HG02571 (cell line): ENCODE data around the gene PPP6R1.

Experiments used
- ATAC-seq: cut with Tn5 transposase; IDR thresholded peaks from one replicate; pipeline ENCODE4 v1.9.1; 2021; ENCODE audit warnings: mild to moderate bottlenecking, moderate library complexity; ENCODE audit not compliant: unreplicated experiment

Gene PPP6R1

GRCh38 chr19:55261671-55262126 lies 2.9 kb upstream of the PPP6R1 start:
- ATAC-seq = no peak

DNA sequence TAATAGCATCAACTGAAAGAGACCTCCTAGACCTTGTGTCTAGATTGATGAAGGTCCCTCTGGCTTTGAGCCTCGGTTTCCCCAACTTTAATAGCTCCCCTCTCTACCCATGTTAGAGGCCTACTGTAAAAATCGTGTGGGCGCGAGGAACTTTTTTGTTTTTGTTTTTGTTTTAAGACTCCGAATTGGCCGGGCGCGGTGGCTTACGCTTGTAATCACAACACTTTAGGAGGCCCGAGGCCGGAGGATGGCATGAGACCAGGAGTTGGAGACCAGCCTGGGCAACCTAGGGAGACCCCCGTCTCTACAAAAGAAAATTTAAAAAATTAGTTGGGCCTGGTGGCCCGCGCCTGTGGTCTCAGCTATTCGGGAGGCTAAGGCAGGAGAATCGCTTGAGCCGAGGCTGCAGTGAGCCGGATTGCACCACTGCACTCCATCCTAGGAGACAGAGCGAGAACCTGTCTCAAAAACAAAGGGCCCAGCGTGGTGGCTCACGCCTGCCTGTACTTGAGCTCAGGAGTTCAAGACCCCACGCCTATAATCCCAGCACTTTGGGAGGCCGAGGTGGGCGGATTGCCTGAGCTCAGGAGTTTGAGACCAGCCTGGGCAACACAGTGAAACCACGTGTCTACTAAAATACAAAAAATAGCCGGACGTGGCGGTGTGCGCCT lies 858 bp upstream of the PPP6R1 start:
- no peak for ATAC-seq

DNA sequence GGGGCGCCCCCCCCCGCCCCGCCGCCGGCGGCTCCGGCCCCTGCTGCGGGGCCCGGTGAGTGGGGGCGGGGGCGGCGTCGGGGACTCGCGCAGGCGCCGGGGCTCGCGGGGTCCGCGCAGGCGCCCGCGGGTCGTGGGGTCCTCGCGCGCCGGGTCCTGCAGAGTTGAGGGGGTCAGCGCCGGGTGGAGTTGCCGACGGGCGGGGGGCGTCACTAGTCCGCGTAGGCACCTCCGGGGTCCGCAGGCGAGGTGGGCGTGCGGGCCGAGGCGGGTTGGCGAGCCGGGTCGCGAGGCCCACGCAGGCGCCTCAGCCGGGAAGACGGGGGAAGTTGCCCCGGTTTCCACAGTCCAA lies 365 bp downstream of the PPP6R1 start:
- ATAC-seq = peak; percentile 15

DNA sequence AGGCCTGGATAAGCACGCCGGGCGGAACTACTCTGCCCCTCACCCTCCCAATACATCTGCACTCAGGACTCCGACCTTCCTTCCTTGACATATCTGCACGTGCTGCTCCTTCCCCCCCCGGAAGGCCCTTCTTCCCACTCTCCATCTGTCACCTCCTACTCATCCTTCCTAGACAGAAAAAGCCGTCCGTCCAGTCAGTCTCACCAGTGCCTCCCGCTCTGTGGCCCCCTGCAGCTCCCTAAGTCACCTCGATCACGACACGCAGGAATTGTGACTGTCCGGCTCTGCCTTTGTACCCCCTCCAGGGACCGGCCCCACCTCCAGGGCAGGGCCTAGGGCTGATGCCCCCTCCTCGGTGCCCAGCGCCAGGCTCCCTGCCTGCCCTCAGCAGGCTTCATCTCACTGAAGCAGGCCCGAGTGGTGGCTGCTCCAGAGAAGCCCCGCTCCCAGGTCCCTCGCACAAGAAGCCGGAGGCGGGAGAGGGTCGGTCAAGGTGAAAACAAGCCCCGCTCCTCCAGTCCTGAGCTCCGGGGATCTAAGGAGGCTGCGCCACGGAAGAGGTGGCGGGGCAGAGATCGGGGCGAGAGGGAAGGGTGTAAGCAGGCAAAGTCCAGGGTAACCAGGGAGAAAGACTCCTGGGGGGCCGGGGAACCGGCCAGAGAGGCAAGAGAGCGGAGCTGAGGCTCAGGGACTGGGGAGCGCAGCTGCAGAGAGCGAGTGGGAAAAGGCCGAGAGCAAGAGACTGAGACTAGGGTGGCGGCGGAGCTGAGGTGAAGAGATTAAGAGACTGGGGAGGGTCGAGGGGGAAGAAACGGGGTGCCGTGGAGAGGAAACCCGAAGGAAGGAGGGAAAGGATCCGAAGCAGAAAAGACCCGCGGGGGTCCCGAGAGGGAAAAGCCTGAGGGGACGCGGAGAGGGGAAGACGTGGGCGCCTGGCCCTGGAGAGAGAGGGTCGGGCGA lies 1.1 kb downstream of the PPP6R1 start:
- no peak for ATAC-seq

- ATAC-seq = no peak
Measured at GRCh38 chr19:55256562-55257460, 2.0 kb downstream of the PPP6R1 start.

DNA sequence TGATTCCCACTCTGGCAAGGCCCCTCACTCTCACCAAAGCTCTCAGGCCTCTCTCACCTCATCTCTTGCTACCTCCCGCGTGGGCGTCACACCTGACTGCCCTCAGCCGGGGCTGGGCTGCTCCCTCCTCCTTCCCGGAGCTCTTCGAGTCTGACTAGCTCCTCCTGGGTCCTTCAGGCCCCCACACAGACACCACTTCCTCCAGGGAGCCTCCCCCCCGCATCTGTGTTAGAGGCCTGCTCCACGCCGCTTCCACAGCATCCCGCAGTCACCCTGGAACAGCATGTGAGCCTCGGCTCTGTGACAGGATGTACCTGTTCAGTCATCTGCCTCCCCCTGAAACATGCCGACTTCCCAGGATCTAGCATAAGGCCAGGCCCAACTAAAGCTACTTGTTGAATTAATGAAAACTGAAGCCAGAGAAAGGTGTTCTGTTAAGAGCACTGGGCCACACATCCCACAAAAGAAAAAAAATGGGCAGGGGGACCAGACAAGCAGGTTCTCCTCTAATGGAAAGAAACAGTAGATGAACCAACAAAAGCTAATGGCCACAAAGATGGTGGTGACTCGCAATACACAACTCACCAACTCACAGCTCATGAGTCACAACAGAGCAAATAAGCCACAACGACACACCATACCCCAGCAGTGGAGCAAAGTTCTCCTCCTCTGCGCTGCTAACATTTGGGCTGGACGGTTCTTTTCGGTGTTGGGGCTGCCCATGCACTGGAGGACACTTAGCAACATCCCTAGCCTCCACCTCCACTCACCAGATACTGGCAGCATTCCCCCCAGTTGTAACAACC lies 3.0 kb downstream of the PPP6R1 start:
- no peak for ATAC-seq

- ATAC-seq = no peak
Measured at GRCh38 chr19:55254625-55254977, 4.2 kb downstream of the PPP6R1 start.

GRCh38 chr19:55253842-55254624 lies 4.8 kb downstream of the PPP6R1 start:
- no peak for ATAC-seq

GRCh38 chr19:55252760-55253663 lies 5.8 kb downstream of the PPP6R1 start:
- ATAC-seq = no peak

DNA sequence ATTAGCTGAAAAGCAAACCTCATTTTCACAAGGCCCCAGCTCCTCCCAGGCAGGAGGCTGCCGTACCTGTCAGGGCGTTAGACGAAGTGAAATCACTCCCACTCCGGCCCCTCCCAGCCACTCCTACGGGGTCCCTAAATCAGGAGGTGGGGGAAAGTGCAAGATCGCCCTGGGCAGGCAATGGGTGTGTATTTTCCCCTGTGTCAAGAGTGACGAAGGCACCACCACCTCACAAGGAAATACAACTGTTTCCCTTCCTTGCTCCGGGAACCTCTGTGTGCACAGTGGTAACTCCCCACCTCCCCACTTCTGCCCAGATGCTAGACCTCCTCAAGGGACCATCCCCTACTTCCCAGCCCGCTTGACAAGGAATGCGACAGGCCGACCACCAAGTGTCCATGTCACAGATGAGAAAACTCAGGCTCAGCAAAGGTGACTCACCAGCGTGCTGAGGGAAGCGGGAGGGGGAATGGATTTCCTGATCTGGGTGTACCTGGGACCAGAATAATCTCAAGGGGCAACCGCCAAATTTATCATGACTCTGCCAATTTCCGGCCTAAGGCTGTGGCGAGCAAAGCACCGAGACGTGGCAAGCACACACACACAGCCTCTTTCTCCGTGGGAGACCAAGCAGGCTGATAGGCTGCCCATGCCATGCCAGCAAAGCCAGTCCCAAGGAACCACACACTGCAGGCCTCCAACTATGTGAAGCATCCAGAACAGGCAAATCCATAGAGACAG lies 7.3 kb downstream of the PPP6R1 start:
- no peak for ATAC-seq

DNA sequence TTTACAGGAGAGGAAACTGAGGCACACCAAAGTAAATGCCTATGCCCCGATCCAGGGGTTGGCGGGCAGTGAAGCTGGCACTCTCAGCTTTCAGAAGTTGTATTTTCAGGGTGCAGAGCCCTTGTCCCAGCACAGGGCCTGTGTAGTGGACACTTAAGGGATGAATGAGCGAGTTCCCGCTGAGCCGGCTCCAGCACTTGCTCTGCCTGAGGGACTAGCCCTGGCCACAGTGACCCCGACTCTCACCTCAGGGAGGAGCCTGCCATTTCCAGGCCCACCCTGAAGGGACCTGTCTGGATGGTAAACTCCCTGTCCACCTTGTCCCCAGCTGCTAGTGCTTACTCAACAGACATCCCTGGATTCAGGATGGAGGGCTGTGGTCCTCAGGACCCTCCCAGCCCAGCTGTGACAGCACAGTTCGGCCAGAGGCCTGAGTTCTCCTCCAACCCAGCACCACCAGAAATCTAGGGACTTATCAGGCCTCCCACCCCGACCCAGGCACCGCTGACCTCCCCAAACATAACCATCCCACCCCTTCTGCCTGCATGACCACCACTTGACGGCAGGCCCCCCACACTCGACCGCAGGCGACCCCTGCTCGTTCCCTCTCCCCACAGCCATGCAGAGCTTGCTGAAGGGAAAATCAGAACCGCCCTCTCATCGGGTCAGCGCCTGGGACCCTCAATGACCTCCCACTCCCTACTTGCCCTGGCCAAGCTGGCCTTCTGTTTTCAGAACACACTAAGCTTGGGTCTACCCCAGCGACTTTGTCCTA lies 8.4 kb downstream of the PPP6R1 start:
- no peak for ATAC-seq

DNA sequence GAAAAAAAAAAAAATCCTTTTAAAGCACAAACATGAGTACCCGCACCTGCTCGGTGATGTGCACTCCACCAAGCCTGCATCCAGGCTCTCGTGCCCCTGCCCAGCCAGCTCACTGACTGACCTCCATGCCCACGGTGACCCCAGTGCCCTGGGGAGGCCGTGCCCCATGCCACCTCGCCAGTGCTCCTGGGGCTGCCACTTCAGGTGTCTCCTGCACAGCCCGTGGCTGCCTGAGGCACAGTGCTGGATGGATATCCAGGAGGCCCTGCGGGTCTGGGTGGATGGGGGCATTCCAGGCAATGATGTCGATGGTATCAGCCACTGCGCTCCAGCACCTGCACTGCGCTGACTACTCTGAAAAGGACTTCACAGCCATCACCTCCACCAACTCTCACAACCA lies 9.0 kb downstream of the PPP6R1 start:
- no peak for ATAC-seq

DNA sequence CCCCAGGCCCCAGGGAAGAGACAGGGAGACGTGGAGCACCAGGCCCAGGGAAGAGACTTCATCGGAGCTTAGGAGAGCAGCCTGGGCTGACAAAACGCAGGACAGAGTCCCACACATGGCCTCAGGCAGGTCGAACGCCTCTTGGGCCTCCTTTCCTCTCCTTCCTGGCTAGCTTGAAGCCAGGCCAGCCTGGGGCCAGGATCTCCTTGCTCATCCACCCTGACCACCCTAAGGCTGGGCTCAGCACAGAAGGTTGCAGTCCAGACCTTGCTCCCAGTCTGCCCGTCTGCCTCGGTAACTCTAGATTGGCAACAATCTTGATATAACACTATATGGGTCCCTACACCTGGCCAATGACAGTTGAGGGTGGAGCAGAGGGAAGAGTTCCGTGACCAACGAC lies 10.1 kb downstream of the PPP6R1 start:
- ATAC-seq = no peak

DNA sequence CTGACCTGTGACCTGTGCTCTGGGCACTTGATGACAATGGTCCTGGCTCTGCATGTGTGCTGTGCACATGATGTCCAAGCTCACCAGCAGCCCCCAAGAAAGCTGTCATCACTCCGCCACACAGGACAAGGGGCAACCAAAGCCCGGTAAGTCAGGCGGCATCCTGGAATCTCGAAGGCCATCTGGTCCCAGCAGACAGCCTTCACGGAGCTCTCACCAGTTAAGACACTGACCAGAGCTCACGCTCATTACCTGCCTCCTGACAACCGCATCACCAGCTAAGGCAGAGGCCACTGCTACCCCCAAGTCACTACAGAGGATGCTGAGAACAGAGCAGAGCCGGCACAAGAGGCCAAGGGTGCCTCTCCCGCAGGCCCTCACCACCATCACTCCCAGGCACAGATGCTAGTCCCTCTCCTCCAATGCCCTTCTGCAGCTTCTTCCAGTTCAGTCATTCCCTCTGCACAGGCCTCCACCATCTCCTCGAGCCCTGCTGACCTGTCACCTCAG lies 10.6 kb downstream of the PPP6R1 start:
- no peak for ATAC-seq

GRCh38 chr19:55247621-55248099 lies 11.2 kb downstream of the PPP6R1 start:
- ATAC-seq = no peak

GRCh38 chr19:55246462-55247451 lies 12.1 kb downstream of the PPP6R1 start:
- no peak for ATAC-seq
